Prostate gland (tissue), 2 donors: ENCODE data around the gene LGALS1.

ENCODE experiments used
- CTCF ChIP-seq, 4 experiments: fragments of 200-600 bp in 2 of 4; fragments of 450-650 bp in 2 of 4; sonication (generic) in 2 of 4; IDR thresholded peaks; 1 replicate in 3 of 4; 2 replicates in 1 of 4; pipeline ENCODE4 v1.5.1; 2016 to 2019; ENCODE audit warnings: antibody characterized with exemption in 4 of 4, mild to moderate bottlenecking in 2 of 4, moderate library complexity in 2 of 4
- POLR2A ChIP-seq: fragments of 450-650 bp; IDR thresholded peaks from one replicate; pipeline ENCODE4 v1.6.1; 2016; ENCODE audit warnings: antibody characterized with exemption, mild to moderate bottlenecking
- POLR2AphosphoS5 ChIP-seq: sonication (generic); formaldehyde crosslinking; IDR thresholded peaks from one replicate; pipeline ENCODE4 v1.6.1; 2017; ENCODE audit warnings: antibody characterized with exemption

GRCh38 chr22:37636949-37637273, 38.5 kb upstream of the LGALS1 start:
- TF ChIP-seq CTCF (IDR thresholded peaks at IDR 0.05) (no peak), POLR2AphosphoS5 (no peak), POLR2A (no peak)
